ENCODE results near the gene PKP4.

DNA sequence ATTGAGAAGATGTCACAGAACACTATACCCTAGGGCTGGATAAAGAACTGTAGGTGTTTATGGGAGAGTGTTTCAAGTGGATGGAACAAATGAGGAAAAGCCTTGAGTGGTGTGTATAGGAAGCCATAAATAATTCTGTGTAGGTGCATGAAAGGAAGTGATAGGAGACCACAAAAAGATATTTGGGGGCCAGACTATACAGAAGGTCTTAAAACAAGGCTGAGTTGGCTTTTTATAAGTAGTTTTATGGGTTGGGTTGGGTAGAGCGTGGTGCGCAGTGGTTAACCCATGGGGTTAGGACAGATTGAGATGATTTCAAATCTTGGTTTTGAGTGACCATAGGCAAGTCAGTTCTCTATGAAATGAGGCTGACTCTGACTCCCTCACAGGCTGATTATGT is 110.5 kb downstream of the PKP4 start:
- no peak for TF ChIP-seq CTCF (IDR thresholded peaks at IDR 0.05; ENCODE audit: low read length)
- no peak for TF ChIP-seq EZH2 (IDR thresholded peaks at IDR 0.05; ENCODE audit: borderline replicate concordance, low read length)
